ENCODE data around the gene UVRAG.
"Not testable (repeated sequence)": the region's sequence is repeated elsewhere in the genome, so short reads cannot be mapped to it uniquely, and the experiment has no call there.

The UVRAG gene

GRCh38 chr11:75879737-75880136 is 64.7 kb downstream of the UVRAG start:
- H3K4me3 ChIP-seq (replicated peaks in 1 of 2; ENCODE audit: low read depth in 2 of 2, low read length in 2 of 2), result no peak overlapping the region
- no peak for TF ChIP-seq CTCF (IDR thresholded peaks at IDR 0.05; ENCODE audit: low read depth, low read length)
- DNase-seq (ENCODE audit: low read depth in 2 of 2), result no peak

- H3K4me3 ChIP-seq (replicated peaks in 1 of 2; ENCODE audit: low read depth in 2 of 2, low read length in 2 of 2); DNase-seq (ENCODE audit: low read depth in 2 of 2): not testable (repeated sequence)
Measured at GRCh38 chr11:75880343-75880742, 65.3 kb downstream of the UVRAG start.

GRCh38 chr11:75884321-75884720 is 69.3 kb downstream of the UVRAG start:
- no peak for TF ChIP-seq CTCF (IDR thresholded peaks at IDR 0.05; ENCODE audit: low read depth, low read length)
- H3K4me3 ChIP-seq (replicated peaks in 1 of 2; ENCODE audit: low read depth in 2 of 2, low read length in 2 of 2), result no peak overlapping the region
- DNase-seq (ENCODE audit: low read depth in 2 of 2), result no peak

GRCh38 chr11:75888416-75888815 is 73.4 kb downstream of the UVRAG start:
- H3K4me3 ChIP-seq (replicated peaks in 1 of 2; ENCODE audit: low read depth in 2 of 2, low read length in 2 of 2), result no peak overlapping the region
- DNase-seq (ENCODE audit: low read depth in 2 of 2), result no peak
- no peak for TF ChIP-seq CTCF (IDR thresholded peaks at IDR 0.05; ENCODE audit: low read depth, low read length)

- TF ChIP-seq CTCF (IDR thresholded peaks at IDR 0.05; ENCODE audit: low read depth, low read length), result no peak
- DNase-seq (ENCODE audit: low read depth in 2 of 2), result no peak
- no peak overlapping the region for H3K4me3 ChIP-seq (replicated peaks in 1 of 2; ENCODE audit: low read depth in 2 of 2, low read length in 2 of 2)
Measured at GRCh38 chr11:75891947-75892739, 77.1 kb downstream of the UVRAG start.

GRCh38 chr11:75893251-75893650 is 78.2 kb downstream of the UVRAG start:
- DNase-seq (ENCODE audit: low read depth in 2 of 2), result no peak
- no peak overlapping the region for H3K4me3 ChIP-seq (replicated peaks in 1 of 2; ENCODE audit: low read depth in 2 of 2, low read length in 2 of 2)
- TF ChIP-seq CTCF (IDR thresholded peaks at IDR 0.05; ENCODE audit: low read depth, low read length), result no peak

GRCh38 chr11:75894036-75894585 is 79.1 kb downstream of the UVRAG start:
- H3K4me3 ChIP-seq (replicated peaks in 1 of 2; ENCODE audit: low read depth in 2 of 2, low read length in 2 of 2), result no peak overlapping the region
- DNase-seq (ENCODE audit: low read depth in 2 of 2), result no peak
- TF ChIP-seq CTCF (IDR thresholded peaks at IDR 0.05; ENCODE audit: low read depth, low read length), result no peak

Measured in cardiac fibroblast (primary cell).